Measurements from ENCODE around the gene ARHGAP24.

GRCh38 chr4:85595796-85596559 lies 121.0 kb downstream of the ARHGAP24 start:
- TF ChIP-seq, protein P1, sequence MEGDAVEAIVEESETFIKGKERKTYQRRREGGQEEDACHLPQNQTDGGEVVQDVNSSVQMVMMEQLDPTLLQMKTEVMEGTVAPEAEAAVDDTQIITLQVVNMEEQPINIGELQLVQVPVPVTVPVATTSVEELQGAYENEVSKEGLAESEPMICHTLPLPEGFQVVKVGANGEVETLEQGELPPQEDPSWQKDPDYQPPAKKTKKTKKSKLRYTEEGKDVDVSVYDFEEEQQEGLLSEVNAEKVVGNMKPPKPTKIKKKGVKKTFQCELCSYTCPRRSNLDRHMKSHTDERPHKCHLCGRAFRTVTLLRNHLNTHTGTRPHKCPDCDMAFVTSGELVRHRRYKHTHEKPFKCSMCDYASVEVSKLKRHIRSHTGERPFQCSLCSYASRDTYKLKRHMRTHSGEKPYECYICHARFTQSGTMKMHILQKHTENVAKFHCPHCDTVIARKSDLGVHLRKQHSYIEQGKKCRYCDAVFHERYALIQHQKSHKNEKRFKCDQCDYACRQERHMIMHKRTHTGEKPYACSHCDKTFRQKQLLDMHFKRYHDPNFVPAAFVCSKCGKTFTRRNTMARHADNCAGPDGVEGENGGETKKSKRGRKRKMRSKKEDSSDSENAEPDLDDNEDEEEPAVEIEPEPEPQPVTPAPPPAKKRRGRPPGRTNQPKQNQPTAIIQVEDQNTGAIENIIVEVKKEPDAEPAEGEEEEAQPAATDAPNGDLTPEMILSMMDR (IDR thresholded peaks at IDR 0.05) = no peak
- TF ChIP-seq POLR2A (IDR thresholded peaks at IDR 0.05) = no peak

All from ovary (tissue), 3 donors.